ENCODE data around the gene TBC1D16. TPM values are rescaled to one million over a fixed set of nuclear protein-coding genes. Genes with fewer than 3 reads are reported as not detected.

The TBC1D16 gene
- total and polyA plus RNA-seq, 7 donors, result 1.7 to 11.4 (median 6.5) TPM

DNA sequence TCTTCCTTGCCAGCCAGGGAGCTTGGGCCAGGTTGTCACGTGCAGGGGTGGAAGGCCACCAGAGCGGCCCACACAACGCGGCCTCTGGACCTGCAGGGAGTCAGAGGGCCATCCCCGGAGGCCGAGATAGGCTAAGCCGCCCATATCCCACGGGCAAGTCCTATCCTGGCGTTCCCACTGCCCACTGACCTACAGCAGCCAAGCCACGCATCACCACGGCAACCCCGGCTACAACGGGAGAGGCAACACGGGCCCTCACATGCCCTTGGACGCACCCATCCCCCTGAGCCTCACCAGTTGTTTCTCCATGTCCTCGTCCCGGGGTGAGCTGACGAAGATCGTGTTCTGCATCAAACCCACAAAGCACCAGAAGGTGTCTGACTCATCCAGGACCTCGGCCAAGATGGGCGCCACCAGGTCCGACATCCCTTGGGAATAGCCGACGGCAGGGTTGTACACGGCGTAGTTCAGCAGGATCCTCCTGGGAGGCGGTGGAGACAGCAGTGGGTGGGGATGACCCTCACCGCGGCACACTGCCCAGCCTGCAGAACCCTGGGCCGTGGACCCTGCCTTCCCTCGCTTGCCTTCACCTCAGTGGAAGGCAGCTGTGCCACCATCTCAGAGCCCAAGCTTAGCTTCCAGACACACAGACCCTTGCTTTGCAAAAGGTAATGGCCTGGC, 88.2 kb downstream of the TBC1D16 start:
- intact Hi-C loops (cut with DNase I), result no loop called here
- H3K27ac ChIP-seq, result no peak overlapping the region
- TF ChIP-seq, protein P1, sequence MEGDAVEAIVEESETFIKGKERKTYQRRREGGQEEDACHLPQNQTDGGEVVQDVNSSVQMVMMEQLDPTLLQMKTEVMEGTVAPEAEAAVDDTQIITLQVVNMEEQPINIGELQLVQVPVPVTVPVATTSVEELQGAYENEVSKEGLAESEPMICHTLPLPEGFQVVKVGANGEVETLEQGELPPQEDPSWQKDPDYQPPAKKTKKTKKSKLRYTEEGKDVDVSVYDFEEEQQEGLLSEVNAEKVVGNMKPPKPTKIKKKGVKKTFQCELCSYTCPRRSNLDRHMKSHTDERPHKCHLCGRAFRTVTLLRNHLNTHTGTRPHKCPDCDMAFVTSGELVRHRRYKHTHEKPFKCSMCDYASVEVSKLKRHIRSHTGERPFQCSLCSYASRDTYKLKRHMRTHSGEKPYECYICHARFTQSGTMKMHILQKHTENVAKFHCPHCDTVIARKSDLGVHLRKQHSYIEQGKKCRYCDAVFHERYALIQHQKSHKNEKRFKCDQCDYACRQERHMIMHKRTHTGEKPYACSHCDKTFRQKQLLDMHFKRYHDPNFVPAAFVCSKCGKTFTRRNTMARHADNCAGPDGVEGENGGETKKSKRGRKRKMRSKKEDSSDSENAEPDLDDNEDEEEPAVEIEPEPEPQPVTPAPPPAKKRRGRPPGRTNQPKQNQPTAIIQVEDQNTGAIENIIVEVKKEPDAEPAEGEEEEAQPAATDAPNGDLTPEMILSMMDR (IDR thresholded peaks at IDR 0.05), result no peak
- H3K27me3 ChIP-seq (ENCODE audit: insufficient read depth in 3 of 3, low read length in 2 of 3), result peaks cover 0 to 6% (median 0%) of the 10 kb centered on the region in 3 donors
- H3K4me1 ChIP-seq, result no peaks in the 10 kb centered on the region
- no peak overlapping the region for H3K4me3 ChIP-seq
- no peaks in the 10 kb centered on the region for H3K36me3 ChIP-seq (ENCODE audit: insufficient read depth in 1 of 2, low read depth in 1 of 2)
- no peaks in the 10 kb centered on the region for H3K9me3 ChIP-seq
- DNase-seq, result peak; percentile 13 to 50
- ATAC-seq, result peak in 1 of 4 donors; percentile 57
- WGBS, 3 donors, result 87 to 92% (median 89%) methylated on average over 31 of the region's 31 CpGs

DNA sequence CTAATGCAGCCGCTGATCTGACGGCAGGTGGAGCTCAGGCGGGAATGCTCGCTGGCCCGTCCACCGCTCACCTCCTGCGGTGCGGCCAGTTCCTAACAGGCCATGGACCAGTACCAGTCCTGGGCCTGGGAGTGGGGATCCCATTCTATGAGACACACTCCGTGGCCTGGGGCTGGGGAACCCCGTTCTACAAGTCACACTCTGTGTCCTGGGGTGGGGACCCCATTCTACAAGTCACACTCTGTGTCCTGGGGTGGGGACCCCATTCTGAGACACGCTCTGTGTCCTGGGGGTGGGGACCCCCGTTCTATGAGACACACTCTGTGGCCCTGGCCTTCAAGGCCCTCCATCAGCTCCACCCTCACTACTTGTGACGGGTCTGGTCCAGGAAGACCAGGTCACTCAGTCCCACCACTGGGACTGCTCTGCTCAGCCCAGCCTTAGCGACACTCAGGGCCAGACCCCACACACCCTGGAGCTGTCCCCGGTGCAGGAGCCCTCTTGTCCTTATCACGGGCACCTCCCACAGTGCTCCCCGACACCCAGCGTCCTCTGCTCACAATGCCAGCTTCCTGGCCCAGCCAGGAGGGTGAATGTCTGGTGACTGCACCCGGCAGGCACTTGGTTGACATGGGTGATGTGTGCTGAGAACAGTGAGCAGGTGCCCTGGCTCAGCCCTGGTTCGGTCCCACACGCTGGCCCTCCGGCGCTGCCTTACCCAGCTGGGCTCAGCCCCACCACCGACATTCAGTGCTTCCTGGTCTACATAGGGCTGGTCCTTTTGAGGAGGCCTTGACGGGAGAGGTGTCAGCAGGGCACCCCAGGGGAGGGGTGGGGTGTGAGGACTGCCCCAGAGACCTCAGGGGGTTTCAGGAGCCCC, 89.1 kb downstream of the TBC1D16 start:
- H3K9me3 ChIP-seq, result no peaks in the 10 kb centered on the region
- no peak overlapping the region for H3K27ac ChIP-seq
- no peak for ATAC-seq
- 90 to 94% (median 93%) methylated on average over 25 of the region's 25 CpGs for WGBS, 3 donors
- no peaks in the 10 kb centered on the region for H3K4me1 ChIP-seq
- peaks cover 0 to 6% (median 0%) of the 10 kb centered on the region in 3 donors for H3K27me3 ChIP-seq (ENCODE audit: insufficient read depth in 3 of 3, low read length in 2 of 3)
- no peaks in the 10 kb centered on the region for H3K36me3 ChIP-seq (ENCODE audit: insufficient read depth in 1 of 2, low read depth in 1 of 2)
- TF ChIP-seq, protein P1 (IDR thresholded peaks at IDR 0.05), result no peak
- no peak overlapping the region for H3K4me3 ChIP-seq
- intact Hi-C loops (cut with DNase I), result no loop called here
- DNase-seq, result peak; percentile 7 to 30

DNA sequence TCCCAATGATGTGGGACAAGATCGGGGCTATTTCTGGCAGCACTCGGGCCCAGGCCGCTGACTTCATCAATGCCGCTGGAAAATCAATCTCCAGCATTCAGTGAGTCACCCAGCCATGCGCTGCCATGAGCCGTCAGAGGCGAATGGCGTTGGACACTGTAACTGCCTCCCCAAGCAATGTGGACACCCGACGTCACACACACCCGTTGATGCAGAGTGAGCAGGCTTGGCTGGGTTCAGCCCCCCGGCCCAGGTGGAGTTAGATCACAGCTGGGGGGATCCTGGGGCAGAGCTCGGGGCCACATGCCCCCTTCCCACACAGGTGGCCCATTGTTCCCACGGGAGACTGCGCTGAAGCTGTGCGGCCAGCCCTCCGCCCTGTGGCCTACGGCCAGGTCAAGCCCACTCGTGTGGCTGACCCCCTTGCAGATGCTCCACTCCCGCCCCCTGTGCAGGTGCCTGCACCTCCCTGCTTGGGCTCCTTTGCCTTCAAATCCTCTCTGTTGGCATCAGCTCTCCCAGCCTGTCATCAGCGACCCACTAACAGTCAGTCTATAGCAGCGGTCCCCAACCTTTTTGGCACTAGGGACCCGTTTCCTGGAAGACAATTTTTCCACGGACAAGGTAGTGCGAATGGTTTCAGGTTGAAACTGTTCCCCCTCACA, 89.9 kb downstream of the TBC1D16 start:
- TF ChIP-seq, protein P1 (IDR thresholded peaks at IDR 0.05), result no peak
- 90 to 94% (median 90%) methylated on average over 25 of the region's 25 CpGs for WGBS, 3 donors
- DNase-seq (peak; percentile 6 to 29), ATAC-seq (no peak)
- H3K36me3 ChIP-seq (ENCODE audit: insufficient read depth in 1 of 2, low read depth in 1 of 2), result no peaks in the 10 kb centered on the region
- no peak overlapping the region for H3K4me3 ChIP-seq
- no peaks in the 10 kb centered on the region for H3K4me1 ChIP-seq
- H3K9me3 ChIP-seq, result no peaks in the 10 kb centered on the region
- H3K27me3 ChIP-seq (ENCODE audit: insufficient read depth in 3 of 3, low read length in 2 of 3), result peaks cover 0 to 3% (median under 1%) of the 10 kb centered on the region in 3 donors
- no peak overlapping the region for H3K27ac ChIP-seq
- intact Hi-C loops (cut with DNase I), result no loop called here

DNA sequence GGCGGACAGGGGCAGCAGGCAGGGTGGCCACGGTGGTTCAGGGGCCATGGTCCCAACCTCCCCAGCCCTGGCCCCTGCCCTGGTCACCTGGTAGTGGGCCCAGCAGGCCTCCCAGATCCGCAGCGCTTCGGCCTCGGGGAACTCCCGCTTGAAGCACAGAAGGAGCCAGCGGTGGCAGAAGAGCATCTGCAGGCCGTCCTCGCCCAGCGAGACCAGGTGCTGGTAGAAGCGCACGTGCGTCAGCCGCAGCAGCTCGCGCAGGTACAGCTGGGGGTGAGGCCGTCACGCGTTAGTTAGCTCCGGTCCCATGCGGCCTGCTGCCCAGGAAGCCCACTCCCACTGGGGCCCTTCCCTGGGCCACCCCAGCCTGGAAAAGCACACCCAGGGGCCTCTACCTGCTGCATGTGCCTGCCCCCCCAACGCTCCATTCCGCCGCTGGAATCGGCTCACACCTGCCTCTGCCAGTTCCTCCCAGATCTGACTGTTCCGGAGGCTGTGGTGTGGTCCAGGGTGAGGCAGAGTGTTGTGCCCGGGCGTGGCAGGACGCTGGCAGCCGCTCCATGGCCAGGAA, 90.8 kb downstream of the TBC1D16 start:
- H3K36me3 ChIP-seq (ENCODE audit: insufficient read depth in 1 of 2, low read depth in 1 of 2), result no peaks in the 10 kb centered on the region
- ATAC-seq, result no peak

More for the DNA sequence above, 90.8 kb downstream of the TBC1D16 start:
- intact Hi-C loops (cut with DNase I), result no loop called here
- Histone ChIP-seq H3K4me3 (no peak overlapping the region), H3K9me3 (no peaks in the 10 kb centered on the region), H3K27me3 (ENCODE audit: insufficient read depth in 3 of 3, low read length in 2 of 3) (peaks cover 0 to 8% (median 3%) of the 10 kb centered on the region in 3 donors), H3K4me1 (no peaks in the 10 kb centered on the region), H3K27ac (no peak overlapping the region)
- TF ChIP-seq, protein P1 (IDR thresholded peaks at IDR 0.05), result no peak
- DNase-seq, result peak; percentile 8 to 49
- 93 to 98% (median 95%) methylated on average over 29 to 31 of the region's 31 CpGs for WGBS, 3 donors
